Left lung (tissue), 10 donors: ENCODE data around the gene LRP5. TPM values are rescaled to one million over a fixed set of nuclear protein-coding genes. Genes with fewer than 3 reads are reported as not detected.

Experiments used
- ATAC-seq: fragments of 200-7000 bp; cut with Tn5 transposase; one replicate; pipeline ENCODE4 v1.9.1; 2020; ENCODE audit warnings: moderate library complexity
- DNase-seq, 4 donors: peaks; one replicate each; pipeline ENCODE4 v3.0.0-alpha.2; 2013 to 2020
- H3K27ac ChIP-seq, 2 donors: fragments of 200-600 bp; sonication (generic) in 1 of 2; one replicate each; pipeline versions ENCODE4 v1.5.0 to v1.8.0; 2020 to 2021
- H3K27me3 ChIP-seq, 2 donors: fragments of 200-600 bp; sonication (generic) in 1 of 2; one replicate each; pipeline versions ENCODE4 v1.5.0 to v1.8.0; 2020 to 2021
- H3K36me3 ChIP-seq, 2 donors: fragments of 200-600 bp; sonication (generic) in 1 of 2; one replicate each; pipeline versions ENCODE4 v1.5.0 to v1.8.0; 2020 to 2021
- H3K4me1 ChIP-seq, 2 donors: fragments of 200-600 bp; one replicate each; pipeline ENCODE4 v1.8.0; 2021
- H3K4me3 ChIP-seq, 2 donors: fragments of 200-600 bp; sonication (generic) in 1 of 2; one replicate each; pipeline versions ENCODE4 v1.5.0 to v1.8.0; 2020 to 2021; ENCODE audit warnings: mild to moderate bottlenecking in 1 of 2
- H3K9me3 ChIP-seq, 2 donors: fragments of 200-600 bp; sonication (generic) in 1 of 2; one replicate each; pipeline versions ENCODE4 v1.5.0 to v1.8.0; 2020 to 2021
- CTCF ChIP-seq, 2 donors: fragments of 200-600 bp; sonication (generic) in 1 of 2; IDR thresholded peaks; one replicate each; pipeline versions ENCODE4 v1.5.0 to v1.8.0; 2021; ENCODE audit warnings: antibody characterized with exemption in 2 of 2
- intact Hi-C, 2 donors: fragments of 100-400 bp; cut with DNase I; formaldehyde crosslinking; loops; one replicate each; pipeline versions ENCODE4 v1.11.2 to v1.14.2; 2022
- polyA plus RNA-seq, 6 donors: library from polyadenylated mRNA; unstranded; fragments of 120-200 nt; gene quantifications; one replicate each; pipeline ENCODE4 v1.2.1, GENCODE V29; 2013; ENCODE audit not compliant: insufficient read length in 6 of 6
- total RNA-seq, 2 donors: library from RNA; stranded (reverse); fragmentation: NEBNext Ultra II Directional; extraction: Animal tissue kit (Norgen Biotek cat#: 25700); gene quantifications; one replicate each; pipeline ENCODE4 v1.2.1, GENCODE V29; 2021
- donor health status: DM: no; HTN: yes; CAD: no.
- donor health status: DM: no; HTN: no; CAD: no.

The LRP5 gene
- total and polyA plus RNA-seq, 8 donors: 48.9 to 71.9 (median 57.4) TPM

GRCh38 chr11:68264741-68265540 is 47.5 kb upstream of the LRP5 start:
- no peak for ATAC-seq
- intact Hi-C loops: loop anchor here in 1 of 2 donors (5.0 kb wide), 1 partner anchor 117 kb away; no protein-coding TSS in a partner anchor
- DNase-seq: no peak
- Histone ChIP-seq H3K27me3 (no peaks in the 10 kb centered on the region), H3K4me1 (peaks cover 1 to 10% of the 10 kb centered on the region in 2 donors), H3K4me3 (no peak overlapping the region), H3K9me3 (no peaks in the 10 kb centered on the region), H3K27ac (no peak overlapping the region), H3K36me3 (peaks cover 0 to 70% of the 10 kb centered on the region in 2 donors)
- no peak for TF ChIP-seq CTCF (IDR thresholded peaks at IDR 0.05)

- Histone ChIP-seq H3K4me1 (peaks cover 10 to 23% of the 10 kb centered on the region in 2 donors), H3K36me3 (peaks cover 0 to 63% of the 10 kb centered on the region in 2 donors), H3K27me3 (no peaks in the 10 kb centered on the region), H3K9me3 (no peaks in the 10 kb centered on the region), H3K27ac (no peak overlapping the region), H3K4me3 (no peak overlapping the region)
- ATAC-seq (no peak), DNase-seq (no peak)
- TF ChIP-seq CTCF (IDR thresholded peaks at IDR 0.05): no peak
- intact Hi-C loops: no loop called here
Measured at GRCh38 chr11:68266121-68266891, 46.1 kb upstream of the LRP5 start.

- ATAC-seq: no peak
- peaks cover 10 to 24% of the 10 kb centered on the region in 2 donors for H3K4me1 ChIP-seq
- intact Hi-C loops: no loop called here
- no peak overlapping the region for H3K4me3 ChIP-seq
- no peaks in the 10 kb centered on the region for H3K27me3 ChIP-seq
- no peaks in the 10 kb centered on the region for H3K9me3 ChIP-seq
- no peak for DNase-seq
- no peak for TF ChIP-seq CTCF (IDR thresholded peaks at IDR 0.05)
- H3K36me3 ChIP-seq: peaks cover 0 to 54% of the 10 kb centered on the region in 2 donors
- no peak overlapping the region for H3K27ac ChIP-seq
Measured at GRCh38 chr11:68266936-68267880, 45.2 kb upstream of the LRP5 start.

GRCh38 chr11:68267881-68268240 is 44.5 kb upstream of the LRP5 start:
- H3K9me3 ChIP-seq: no peaks in the 10 kb centered on the region
- no peak for ATAC-seq
- intact Hi-C loops: no loop called here
- TF ChIP-seq CTCF (IDR thresholded peaks at IDR 0.05): no peak
- no peak for DNase-seq
- peaks cover 15 to 30% of the 10 kb centered on the region in 2 donors for H3K4me1 ChIP-seq
- no peak overlapping the region for H3K27ac ChIP-seq
- no peak overlapping the region for H3K4me3 ChIP-seq
- peaks cover 0 to 47% of the 10 kb centered on the region in 2 donors for H3K36me3 ChIP-seq
- H3K27me3 ChIP-seq: no peaks in the 10 kb centered on the region
